GM19397 (cell line): ENCODE data around the gene S1PR2.
A peak's percentile ranks its signal among the peaks of the same experiment; 100 is the strongest.
"Not testable (repeated sequence)": the region's sequence is repeated elsewhere in the genome, so short reads cannot be mapped to it uniquely, and the experiment has no call there.

ENCODE experiments used
- ATAC-seq: cut with Tn5 transposase; IDR thresholded peaks from one replicate; pipeline ENCODE4 v1.9.1; 2021; ENCODE audit warnings: mild to moderate bottlenecking, moderate library complexity; ENCODE audit not compliant: unreplicated experiment

The S1PR2 gene

GRCh38 chr19:10254244-10254643 is 23.1 kb upstream of the S1PR2 start:
- ATAC-seq, result no peak

GRCh38 chr19:10252707-10253106 is 21.6 kb upstream of the S1PR2 start:
- no peak for ATAC-seq

GRCh38 chr19:10251792-10252694 is 20.9 kb upstream of the S1PR2 start, which contains the start of gene MRPL4:
Gene MRPL4 (plus strand): TSS chr19:10252214. CDS start chr19:10252254, 40 bp downstream.
- ATAC-seq, result peak; percentile 84

- no peak for ATAC-seq
These were observed 15.4 kb upstream of the S1PR2 start for GRCh38 chr19:10246511-10246910.

GRCh38 chr19:10245189-10245939 is 14.2 kb upstream of the S1PR2 start:
- no peak for ATAC-seq

- no peak for ATAC-seq
These were observed 12.5 kb upstream of the S1PR2 start for GRCh38 chr19:10243606-10244005.

- ATAC-seq, result not testable (repeated sequence)
These were observed 10.8 kb upstream of the S1PR2 start for GRCh38 chr19:10241826-10242449.

GRCh38 chr19:10238172-10238783 is 7.1 kb upstream of the S1PR2 start:
- no peak for ATAC-seq

GRCh38 chr19:10237702-10238101 is 6.6 kb upstream of the S1PR2 start:
- ATAC-seq, result no peak

GRCh38 chr19:10235409-10235808 is 4.3 kb upstream of the S1PR2 start:
- ATAC-seq, result not testable (repeated sequence)

GRCh38 chr19:10235003-10235402 is 3.9 kb upstream of the S1PR2 start:
- ATAC-seq, result no peak

GRCh38 chr19:10233946-10234345 is 2.8 kb upstream of the S1PR2 start:
- ATAC-seq, result no peak

GRCh38 chr19:10231612-10232228 is 589 bp upstream of the S1PR2 start:
- ATAC-seq, result no peak

- ATAC-seq, result no peak
These were observed 814 bp downstream of the S1PR2 start for GRCh38 chr19:10230173-10230860.

GRCh38 chr19:10228920-10229319 is 2.2 kb downstream of the S1PR2 start:
- no peak for ATAC-seq

- no peak for ATAC-seq
These were observed 2.7 kb downstream of the S1PR2 start for GRCh38 chr19:10228393-10228792.

- no peak for ATAC-seq
These were observed 3.8 kb downstream of the S1PR2 start for GRCh38 chr19:10227026-10227971.

- ATAC-seq, result no peak
These were observed 4.6 kb downstream of the S1PR2 start for GRCh38 chr19:10226376-10227025.
